ENCODE data around the gene TKTL1. TPM values are rescaled to one million over a fixed set of nuclear protein-coding genes. Genes with fewer than 3 reads are reported as not detected.
"Not testable (repeated sequence)": the region's sequence is repeated elsewhere in the genome, so short reads cannot be mapped to it uniquely, and the experiment has no call there.

TKTL1 gene
- total RNA-seq, 2 donors from 2014 or later, result 1.1 to 4.0 TPM

DNA sequence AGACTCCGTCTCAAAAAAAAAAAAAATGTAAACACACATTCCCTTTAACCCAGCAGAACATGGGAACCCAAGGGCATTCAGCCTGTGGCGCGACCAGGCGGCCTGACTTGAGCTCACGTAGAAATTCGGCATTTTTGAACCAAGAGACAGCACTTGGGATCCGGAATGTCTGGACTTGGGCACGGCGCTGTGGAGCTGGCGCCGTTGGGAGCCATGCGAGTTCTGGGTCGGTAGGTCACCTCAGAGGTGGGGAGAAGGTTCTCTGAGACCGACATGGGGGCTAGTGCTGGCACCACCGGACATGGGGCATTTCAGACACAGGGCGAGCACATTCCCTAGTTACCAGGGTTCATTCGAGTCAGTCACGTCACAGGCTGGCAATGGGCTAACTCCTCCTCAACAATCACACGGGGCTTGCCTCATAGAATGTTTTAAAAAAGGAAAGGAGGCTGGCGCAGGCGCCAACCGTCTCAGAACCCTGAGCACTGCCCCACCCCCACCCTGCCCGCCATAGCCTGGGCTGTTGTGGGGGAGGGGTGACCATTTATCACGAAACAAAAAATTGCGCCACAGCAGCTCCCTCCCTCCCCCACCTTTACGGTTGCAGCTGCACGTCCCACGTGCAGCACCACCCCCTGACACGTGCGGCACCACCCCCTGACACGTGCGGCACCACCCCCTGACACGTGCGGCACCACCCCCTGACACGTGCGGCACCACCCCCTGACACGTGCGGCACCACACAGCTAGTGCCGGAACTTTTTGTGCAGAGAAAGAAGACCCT is 612 bp upstream of the TKTL1 start, which contains the start of gene TEX28:
TEX28 (minus strand) TSS at position 334 of the 784 bp plus-strand sequence. CDS start 3,007 bp downstream, outside the sequence.
- Histone ChIP-seq H3K36me3 (no peaks in the 10 kb centered on the region), H3K27me3 (no peaks in the 10 kb centered on the region), H3K4me3 (no peak within 1 kb of the TSS), H3K27ac (no peak within 1 kb of the TSS), H3K4me1 (no peaks in the 10 kb centered on the region), H3K9me3 (peaks cover 0 to 3% of the 10 kb centered on the region in 2 donors)
- DNase-seq (ENCODE audit: low spot score), result no peak
- TF ChIP-seq, protein P1, sequence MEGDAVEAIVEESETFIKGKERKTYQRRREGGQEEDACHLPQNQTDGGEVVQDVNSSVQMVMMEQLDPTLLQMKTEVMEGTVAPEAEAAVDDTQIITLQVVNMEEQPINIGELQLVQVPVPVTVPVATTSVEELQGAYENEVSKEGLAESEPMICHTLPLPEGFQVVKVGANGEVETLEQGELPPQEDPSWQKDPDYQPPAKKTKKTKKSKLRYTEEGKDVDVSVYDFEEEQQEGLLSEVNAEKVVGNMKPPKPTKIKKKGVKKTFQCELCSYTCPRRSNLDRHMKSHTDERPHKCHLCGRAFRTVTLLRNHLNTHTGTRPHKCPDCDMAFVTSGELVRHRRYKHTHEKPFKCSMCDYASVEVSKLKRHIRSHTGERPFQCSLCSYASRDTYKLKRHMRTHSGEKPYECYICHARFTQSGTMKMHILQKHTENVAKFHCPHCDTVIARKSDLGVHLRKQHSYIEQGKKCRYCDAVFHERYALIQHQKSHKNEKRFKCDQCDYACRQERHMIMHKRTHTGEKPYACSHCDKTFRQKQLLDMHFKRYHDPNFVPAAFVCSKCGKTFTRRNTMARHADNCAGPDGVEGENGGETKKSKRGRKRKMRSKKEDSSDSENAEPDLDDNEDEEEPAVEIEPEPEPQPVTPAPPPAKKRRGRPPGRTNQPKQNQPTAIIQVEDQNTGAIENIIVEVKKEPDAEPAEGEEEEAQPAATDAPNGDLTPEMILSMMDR (IDR thresholded peaks at IDR 0.05), result no peak

DNA sequence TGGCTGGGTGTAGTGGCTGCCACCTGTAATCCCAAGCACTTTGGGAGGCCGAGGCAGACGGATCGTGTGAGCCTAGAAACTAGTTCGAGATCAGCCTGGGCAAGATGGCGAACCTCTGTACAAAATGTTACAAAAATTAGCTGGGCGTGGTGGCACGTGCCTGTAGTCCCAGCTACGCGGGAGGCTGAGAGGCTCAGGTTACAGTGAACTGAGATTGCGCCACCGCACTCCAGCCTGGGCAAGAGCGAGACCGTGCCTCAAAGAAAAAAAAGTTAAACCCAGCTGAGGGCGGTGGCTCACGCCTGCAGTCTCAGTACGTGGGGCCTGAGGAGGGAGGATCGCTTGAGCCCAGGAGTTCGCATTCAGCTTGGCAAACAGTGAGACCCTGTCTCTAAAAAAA is 1.1 kb downstream of the TKTL1 start:
- Histone ChIP-seq H3K9me3 (peaks cover 0 to 3% of the 10 kb centered on the region in 2 donors), H3K27ac (no peak overlapping the region)
- TF ChIP-seq, protein P1 (IDR thresholded peaks at IDR 0.05), result no peak

DNA sequence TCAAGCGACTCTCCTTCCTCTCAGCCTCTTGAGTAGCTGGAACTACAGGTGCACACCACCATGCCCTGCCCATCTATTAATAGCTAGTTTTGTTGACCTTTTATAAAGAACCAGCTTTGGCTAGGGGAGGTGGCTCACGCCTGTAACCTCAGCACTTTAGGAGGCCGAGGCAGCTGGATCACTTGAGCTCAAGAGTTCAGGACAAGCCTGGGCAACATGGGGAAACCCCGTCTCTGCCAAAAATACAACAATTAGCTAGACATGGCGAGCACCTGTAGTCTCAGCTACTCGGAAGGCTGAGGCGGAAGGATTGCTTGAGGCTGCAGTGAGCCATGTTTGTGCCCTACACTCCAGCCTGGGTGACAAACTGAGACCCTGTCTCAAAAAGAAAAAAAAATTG is 2.7 kb downstream of the TKTL1 start:
- Histone ChIP-seq H3K4me3 (no peak overlapping the region), H3K4me1 (no peaks in the 10 kb centered on the region), H3K9me3 (peaks cover 0 to 3% of the 10 kb centered on the region in 2 donors), H3K36me3 (no peaks in the 10 kb centered on the region), H3K27me3 (no peaks in the 10 kb centered on the region), H3K27ac (no peak overlapping the region)
- no peak for DNase-seq (ENCODE audit: low spot score)
- TF ChIP-seq, protein P1 (IDR thresholded peaks at IDR 0.05), result no peak

More for the DNA sequence above, 1.1 kb downstream of the TKTL1 start:
- Histone ChIP-seq H3K4me3 (no peak overlapping the region), H3K27me3 (no peaks in the 10 kb centered on the region), H3K4me1 (no peaks in the 10 kb centered on the region), H3K36me3 (no peaks in the 10 kb centered on the region)
- DNase-seq (ENCODE audit: low spot score), result no peak

DNA sequence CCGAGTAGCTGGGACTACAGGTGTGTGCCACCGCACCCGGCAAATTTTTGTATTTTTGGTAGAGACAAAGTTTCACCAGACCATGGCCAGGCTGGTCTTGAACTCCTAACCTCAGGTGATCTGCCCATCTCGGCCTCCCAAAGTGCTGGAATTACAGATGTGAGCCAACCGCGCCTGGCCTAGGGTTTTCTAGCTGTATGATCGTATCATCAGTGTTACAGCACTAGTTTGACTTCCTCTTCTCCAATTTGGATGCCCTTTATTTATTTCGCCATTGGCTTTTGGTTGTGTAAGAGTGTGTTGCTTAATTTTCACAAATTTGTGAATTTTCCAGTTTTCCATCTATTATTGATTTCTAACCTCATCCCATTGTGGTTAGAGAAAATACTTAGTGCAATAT is 5.2 kb downstream of the TKTL1 start:
- peaks cover 0 to 3% of the 10 kb centered on the region in 2 donors for H3K9me3 ChIP-seq
- H3K4me1 ChIP-seq, result no peaks in the 10 kb centered on the region
- no peak for DNase-seq (ENCODE audit: low spot score)
- TF ChIP-seq, protein P1 (IDR thresholded peaks at IDR 0.05), result no peak
- no peaks in the 10 kb centered on the region for H3K36me3 ChIP-seq
- no peak overlapping the region for H3K4me3 ChIP-seq
- H3K27ac ChIP-seq, result no peak overlapping the region
- no peaks in the 10 kb centered on the region for H3K27me3 ChIP-seq

DNA sequence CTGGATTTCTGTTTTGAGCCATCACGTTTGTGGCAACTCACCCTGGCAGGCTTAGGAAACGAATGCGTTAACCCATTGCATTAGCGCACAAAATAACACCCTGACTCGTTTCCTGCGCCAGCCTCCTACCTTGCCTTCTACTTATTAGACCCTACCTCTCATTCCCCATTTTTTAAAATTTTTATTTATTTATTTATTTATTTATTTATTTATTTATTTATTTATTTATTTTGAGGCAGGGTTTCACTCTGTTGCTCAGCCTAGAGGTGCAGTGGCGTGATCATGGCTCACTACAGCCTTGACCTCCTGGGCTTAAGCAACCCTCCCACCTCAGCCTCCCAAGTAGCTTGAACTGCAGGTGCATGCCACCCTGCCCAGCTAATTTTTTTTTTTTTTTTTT is 7.4 kb downstream of the TKTL1 start:
- not testable (repeated sequence) for H3K27me3 ChIP-seq; H3K4me1 ChIP-seq; H3K27ac ChIP-seq; H3K4me3 ChIP-seq; H3K36me3 ChIP-seq; DNase-seq (ENCODE audit: low spot score); H3K9me3 ChIP-seq

DNA sequence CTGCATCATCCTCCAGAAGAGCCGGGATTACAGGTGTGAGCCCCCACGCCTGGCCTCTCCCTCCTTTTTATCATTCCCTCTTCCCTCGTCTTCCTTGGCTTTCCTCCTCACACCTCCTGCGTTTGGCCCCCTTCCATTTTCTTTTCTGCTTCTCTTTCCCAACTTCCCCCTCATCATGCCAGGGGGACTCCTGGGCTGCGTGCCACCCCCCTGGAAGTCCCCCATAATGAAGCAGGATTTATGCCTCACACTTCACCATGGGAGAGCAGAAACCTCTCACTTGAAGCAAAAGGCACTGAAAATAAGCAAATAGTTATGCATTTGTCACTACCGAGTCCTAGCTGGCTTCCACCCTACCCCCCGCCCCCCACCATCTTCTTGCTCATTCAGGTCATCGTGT is 7.9 kb downstream of the TKTL1 start:
- no peaks in the 10 kb centered on the region for H3K27me3 ChIP-seq
- no peaks in the 10 kb centered on the region for H3K4me1 ChIP-seq
- TF ChIP-seq, protein P1 (IDR thresholded peaks at IDR 0.05), result no peak
- H3K4me3 ChIP-seq, result no peak overlapping the region
- no peaks in the 10 kb centered on the region for H3K36me3 ChIP-seq
- H3K9me3 ChIP-seq, result no peaks in the 10 kb centered on the region
- no peak overlapping the region for H3K27ac ChIP-seq
- no peak for DNase-seq (ENCODE audit: low spot score)
